NT2/D1 (cell line): Measurements from ENCODE around the gene GEMIN5.

Experiments
- SUZ12 ChIP-seq: IDR thresholded peaks from 2 replicates; pipeline ENCODE4 v1.6.1; 2011; ENCODE audit not compliant: insufficient read length, insufficient read depth; ENCODE audit errors: extremely low read depth
- YY1 ChIP-seq: IDR thresholded peaks from 2 replicates; pipeline ENCODE4 v1.6.1; 2011; ENCODE audit not compliant: insufficient read length, insufficient read depth
- ZNF274 ChIP-seq: IDR thresholded peaks from 2 replicates; pipeline ENCODE4 v1.6.1; 2011; ENCODE audit warnings: mild to moderate bottlenecking, low read depth, low read length

DNA sequence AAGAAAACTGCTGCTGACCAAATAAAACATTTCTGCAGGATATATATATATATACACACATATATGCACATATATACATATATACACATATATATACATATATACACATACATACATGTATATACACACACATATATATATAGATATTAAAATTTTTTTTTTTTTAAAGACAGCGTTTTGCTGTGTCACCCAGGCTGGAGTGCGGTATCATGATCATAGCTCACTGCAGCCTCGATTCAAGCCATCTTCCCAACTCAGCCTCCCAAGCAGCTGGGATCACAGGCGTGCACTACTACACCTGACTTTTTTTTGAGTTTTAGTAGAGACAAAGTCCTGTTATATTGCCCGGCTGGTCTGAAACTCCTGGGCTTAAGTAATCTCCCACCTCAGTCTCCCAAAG lies 5.5 kb upstream of the GEMIN5 start:
- TF ChIP-seq ZNF274 (no peak), YY1 (no peak), SUZ12 (no peak)
